GM12875 (cell line): ENCODE data around the gene CCDC85C.

ENCODE experiments used
- H3K4me3 ChIP-seq: one replicate; pipeline ENCODE4 v1.5.1; 2011; ENCODE audit warnings: low read depth, low read length, control low read depth
- CTCF ChIP-seq: IDR thresholded peaks from 2 replicates; pipeline ENCODE4 v1.5.1; 2011; ENCODE audit warnings: low read depth, mild to moderate bottlenecking, control low read depth, inconsistent platforms, low read length, moderate library complexity, borderline replicate concordance; ENCODE audit not compliant: insufficient read depth

The CCDC85C gene

GRCh38 chr14:99540196-99541032 is 63.6 kb downstream of the CCDC85C start:
- no peak for TF ChIP-seq CTCF
- H3K4me3 ChIP-seq = no peak overlapping the region

GRCh38 chr14:99539491-99539890 is 64.5 kb downstream of the CCDC85C start:
- no peak for TF ChIP-seq CTCF
- no peak overlapping the region for H3K4me3 ChIP-seq

GRCh38 chr14:99538733-99539132 is 65.3 kb downstream of the CCDC85C start:
- no peak overlapping the region for H3K4me3 ChIP-seq
- no peak for TF ChIP-seq CTCF

- H3K4me3 ChIP-seq = no peak overlapping the region
- TF ChIP-seq CTCF = no peak
These were observed 65.7 kb downstream of the CCDC85C start for GRCh38 chr14:99538275-99538674.

GRCh38 chr14:99537399-99537798 is 66.6 kb downstream of the CCDC85C start:
- TF ChIP-seq CTCF = no peak
- H3K4me3 ChIP-seq = no peak overlapping the region

- H3K4me3 ChIP-seq = no peak overlapping the region
- no peak for TF ChIP-seq CTCF
These were observed 67.9 kb downstream of the CCDC85C start for GRCh38 chr14:99535908-99536778.
